Right ventricle myocardium inferior (tissue), 1 donor: ENCODE data around the gene GIMD1. TPM values are rescaled to one million over a fixed set of nuclear protein-coding genes. Genes with fewer than 3 reads are reported as not detected.
"Not testable (repeated sequence)": the region's sequence is repeated elsewhere in the genome, so short reads cannot be mapped to it uniquely, and the experiment has no call there.

Experiments
- ATAC-seq: fragments of 200-7000 bp; cut with Tn5 transposase; one replicate; pipeline ENCODE4 v1.9.1; 2020; ENCODE audit warnings: mild to moderate bottlenecking, moderate library complexity
- DNase-seq: peaks from one replicate; pipeline ENCODE4 v3.0.0; 2021; ENCODE audit errors: missing footprints
- intact Hi-C: fragments of 100-400 bp; cut with DNase I; formaldehyde crosslinking; loops from one replicate; pipeline ENCODE4 v1.11.0; 2022
- long read RNA-seq: library from polyadenylated mRNA; unstranded; transcript quantifications from one replicate; pipeline ENCODE4 v2.0.0, GENCODE V29; 2021
- total RNA-seq: library from RNA; stranded (reverse); fragmentation: NEBNext Ultra II Directional; extraction: Animal tissue kit (Norgen Biotek cat#: 25700); gene quantifications from one replicate; pipeline ENCODE4 v1.2.1, GENCODE V29; 2021
- donor health status: DM: no; HTN: yes; CAD: no; lungs with severe emphysema.

GIMD1 gene
- total RNA-seq = not detected
- long read RNA-seq = 0 reads

DNA sequence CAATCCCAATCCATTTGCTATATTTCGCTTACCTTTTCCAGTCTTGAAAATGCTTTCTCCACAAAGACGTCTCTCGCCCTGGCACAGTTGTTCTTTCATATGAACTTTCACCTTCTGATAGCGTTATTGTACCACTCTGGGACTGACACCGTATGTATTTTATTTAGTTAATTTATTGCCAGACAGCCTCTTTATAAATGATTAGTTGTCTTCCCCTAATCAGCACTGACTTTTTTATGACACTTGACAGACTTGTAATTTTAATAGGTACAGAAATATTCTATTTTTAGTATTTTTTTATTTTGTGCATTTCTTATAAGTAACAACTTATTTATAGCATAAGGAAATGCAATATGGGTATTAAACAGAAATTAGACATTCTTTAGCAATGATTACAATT lies at the start of gene GIMD1:
Gene GIMD1 (minus strand): TSS at position 101 of the 400 bp plus-strand sequence. CDS start 1,343 bp downstream, outside the sequence.
- intact Hi-C loops = loop anchor here (5.0 kb wide), 2 partner anchors 51 to 134 kb away; partner anchors contain the start of genes AIMP1 and TBCK
- ATAC-seq (no peak), DNase-seq (no peak)

DNA sequence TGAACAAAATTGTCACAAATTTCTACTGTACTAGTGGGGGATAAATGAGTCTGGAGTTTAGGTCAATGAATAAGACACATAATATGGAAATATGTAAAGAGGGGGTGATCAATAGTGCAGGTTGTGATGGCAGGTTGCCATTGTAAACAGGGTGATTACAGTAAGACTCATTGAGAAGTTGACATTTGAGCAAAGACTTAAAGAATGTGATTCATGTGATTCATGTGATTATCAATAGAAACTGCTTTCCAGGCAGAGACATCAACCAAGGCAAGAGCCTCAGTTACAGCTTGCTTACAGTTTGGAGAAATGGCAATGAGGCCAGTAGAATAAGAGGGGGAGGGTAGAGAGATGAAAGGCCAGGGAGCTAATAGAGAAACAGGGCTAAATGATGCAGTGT lies 45.8 kb upstream of the GIMD1 start:
- no peak for DNase-seq
- ATAC-seq = no peak

DNA sequence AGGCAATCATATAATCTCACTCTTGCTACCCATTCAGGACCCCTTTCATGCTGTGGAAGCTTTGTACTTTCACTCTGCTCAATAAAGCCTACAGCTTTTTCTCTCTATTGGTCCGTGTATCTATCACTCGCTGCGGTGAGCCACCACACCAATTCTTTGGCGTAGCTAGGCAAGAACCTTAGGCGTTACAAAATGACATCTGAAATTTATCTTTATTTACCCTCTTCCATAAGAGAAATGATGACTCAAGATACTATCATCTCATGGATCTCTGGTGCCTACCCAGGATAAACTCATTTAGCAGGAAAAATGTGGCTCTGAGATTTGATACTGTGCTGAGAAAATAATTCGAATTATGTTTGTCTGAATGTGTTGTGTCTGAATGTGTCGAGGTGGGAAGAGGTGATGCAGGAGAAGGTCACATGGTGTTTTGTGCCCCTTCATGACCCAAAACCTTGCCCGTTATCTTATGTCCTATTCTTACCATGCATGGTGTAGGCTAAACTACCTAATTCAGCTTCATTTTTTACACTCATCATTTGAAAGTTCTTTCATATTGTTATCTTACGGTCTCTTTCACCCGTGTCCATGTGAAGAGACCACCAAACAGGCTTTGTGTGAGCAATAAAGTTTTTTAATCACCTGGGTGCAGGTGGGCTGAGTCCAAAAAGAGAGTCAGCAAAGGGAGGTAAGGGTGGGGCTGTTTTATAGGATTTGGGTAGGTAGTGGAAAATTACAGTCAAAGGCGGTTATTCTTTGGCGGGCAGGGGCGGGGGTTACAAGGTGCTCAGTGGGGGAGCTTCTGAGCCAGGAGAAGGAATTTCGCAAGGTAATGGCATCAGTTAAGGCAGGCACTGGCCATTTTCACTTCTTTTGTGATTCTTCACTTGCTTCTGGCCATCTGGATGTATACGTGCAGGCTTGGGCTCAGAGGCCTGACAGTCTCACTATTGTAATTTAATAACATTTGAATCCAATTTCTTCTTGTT lies 41.6 kb upstream of the GIMD1 start:
- no peak for DNase-seq
- intact Hi-C loops = no loop called here
- no peak for ATAC-seq

More for the DNA sequence above, 45.8 kb upstream of the GIMD1 start:
- intact Hi-C loops = no loop called here

DNA sequence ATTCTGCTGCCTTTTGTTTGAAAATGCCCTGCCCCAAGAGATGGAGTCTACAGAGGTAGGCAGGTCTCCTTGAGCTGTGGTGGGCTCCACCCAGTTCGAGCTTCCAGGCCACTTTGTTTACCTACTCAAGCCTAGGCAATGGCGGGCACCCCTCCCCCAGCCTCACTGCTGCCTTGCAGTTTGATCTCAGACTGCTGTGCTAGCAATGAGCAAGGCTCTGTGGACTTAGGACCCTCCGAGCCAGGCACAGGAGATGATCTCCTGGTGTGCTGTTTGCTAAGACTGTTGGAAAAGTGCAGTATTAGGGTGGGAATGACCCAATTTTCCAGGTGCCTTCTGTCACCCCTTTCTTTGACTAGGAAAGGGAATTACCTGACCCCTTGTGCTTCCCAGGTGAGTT lies 39.4 kb upstream of the GIMD1 start:
- intact Hi-C loops, ATAC-seq, DNase-seq: not testable (repeated sequence)

DNA sequence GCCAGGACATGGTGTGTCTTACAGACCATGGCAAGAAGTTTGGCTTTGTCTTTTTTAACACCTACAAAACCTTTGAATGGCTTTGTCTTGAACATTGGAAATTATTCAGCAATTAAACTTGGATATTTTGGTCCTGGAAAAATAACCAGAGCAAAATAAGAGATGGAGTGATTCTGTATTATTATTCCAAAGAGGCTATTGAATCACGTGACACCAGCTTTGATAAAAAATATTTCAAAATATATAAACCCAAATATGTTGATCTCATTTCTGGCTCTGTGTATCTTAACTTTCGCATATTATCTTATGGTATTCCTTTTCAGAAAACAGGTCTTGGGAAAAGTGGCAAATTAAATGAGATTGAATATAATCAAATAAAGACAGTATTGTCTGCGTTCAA lies 32.6 kb upstream of the GIMD1 start:
- DNase-seq (no peak), ATAC-seq (no peak)
- intact Hi-C loops = no loop called here

DNA sequence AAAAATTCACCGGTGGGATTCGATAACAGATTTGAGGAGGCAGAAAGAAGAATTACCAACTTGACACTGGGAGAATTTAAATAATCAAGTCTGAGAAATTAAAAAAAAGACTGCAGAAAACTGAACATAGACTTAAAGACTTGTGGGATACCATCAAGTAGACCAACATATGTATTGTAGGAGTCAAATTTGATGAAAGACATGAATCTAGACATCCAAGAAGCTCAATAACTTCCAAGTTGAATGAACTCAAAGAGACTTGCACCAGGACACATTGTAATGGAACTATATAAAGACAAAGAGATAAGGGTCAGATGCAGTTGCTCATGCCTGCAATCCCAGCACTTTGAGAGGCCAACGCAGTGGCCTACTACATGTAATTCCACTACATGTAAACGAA lies 30.3 kb upstream of the GIMD1 start:
- DNase-seq, intact Hi-C loops, ATAC-seq: not testable (repeated sequence)

DNA sequence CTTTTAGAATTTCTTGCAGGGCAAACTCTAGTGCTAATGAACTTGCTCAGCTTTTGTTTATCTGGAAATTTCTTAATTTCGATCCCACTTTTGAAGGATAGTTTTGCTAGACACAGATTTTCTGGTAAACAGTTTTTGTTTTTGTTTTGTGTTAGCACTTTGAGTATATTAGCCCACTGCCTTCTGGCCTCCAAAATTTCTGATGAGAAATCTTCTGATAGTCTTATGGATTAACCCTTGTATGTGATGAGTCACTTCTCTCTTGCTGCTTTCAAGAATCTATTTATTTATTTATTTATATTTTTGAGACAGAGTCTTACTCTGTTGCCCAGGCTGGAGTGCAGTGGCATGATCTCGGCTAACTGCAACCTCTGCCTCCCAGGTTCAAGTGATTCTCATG lies 27.0 kb upstream of the GIMD1 start:
- intact Hi-C loops = no loop called here
- DNase-seq = no peak
- no peak for ATAC-seq

DNA sequence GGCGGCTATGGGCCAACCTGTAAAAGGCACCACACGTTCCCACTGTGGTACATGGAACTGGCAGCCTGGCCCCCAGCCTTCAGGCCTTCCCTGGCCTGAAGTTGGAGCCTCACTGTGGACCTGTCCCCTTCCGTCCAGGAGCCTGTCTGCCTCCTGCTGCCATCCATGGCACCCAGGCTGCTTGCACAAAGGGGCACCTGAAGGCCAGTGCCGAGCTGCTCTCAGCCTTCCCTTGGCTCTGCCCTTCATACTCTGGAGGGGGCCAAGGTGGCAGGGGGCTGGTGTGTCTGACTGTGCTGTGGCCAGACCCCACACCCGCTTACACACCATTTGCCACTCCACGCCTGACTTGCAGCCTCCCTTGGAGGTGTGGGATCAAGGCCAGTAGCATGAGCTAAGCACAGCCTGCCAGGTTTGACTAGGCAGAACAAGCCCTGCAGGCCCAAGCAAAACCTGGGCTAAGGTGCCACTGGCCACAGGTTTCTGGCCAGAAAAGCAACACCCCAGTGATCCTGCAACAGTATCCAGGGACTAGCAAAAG lies 17.3 kb upstream of the GIMD1 start:
- intact Hi-C loops = no loop called here
- DNase-seq = no peak
- no peak for ATAC-seq

DNA sequence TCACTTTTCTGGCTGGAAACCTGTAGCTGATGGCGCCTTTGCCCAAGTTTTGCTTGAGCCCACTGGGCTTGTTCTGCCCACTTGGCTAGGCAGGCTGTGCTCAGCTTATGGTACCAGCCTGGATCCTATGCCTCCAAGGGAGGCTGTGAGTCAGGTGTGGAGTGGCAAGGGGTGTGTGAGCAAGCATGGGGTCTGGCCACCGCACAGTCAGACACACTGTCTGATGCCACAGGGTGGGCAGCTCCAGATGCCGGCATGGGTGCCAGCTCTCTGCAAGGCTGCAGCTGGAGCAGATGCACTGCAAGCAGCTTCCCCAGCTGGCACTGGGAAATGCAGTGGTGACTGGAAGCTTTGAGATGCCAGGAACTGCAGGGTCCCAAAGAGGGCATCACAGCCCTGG lies 16.3 kb upstream of the GIMD1 start:
- no peak for DNase-seq
- no peak for ATAC-seq
- intact Hi-C loops = no loop called here

DNA sequence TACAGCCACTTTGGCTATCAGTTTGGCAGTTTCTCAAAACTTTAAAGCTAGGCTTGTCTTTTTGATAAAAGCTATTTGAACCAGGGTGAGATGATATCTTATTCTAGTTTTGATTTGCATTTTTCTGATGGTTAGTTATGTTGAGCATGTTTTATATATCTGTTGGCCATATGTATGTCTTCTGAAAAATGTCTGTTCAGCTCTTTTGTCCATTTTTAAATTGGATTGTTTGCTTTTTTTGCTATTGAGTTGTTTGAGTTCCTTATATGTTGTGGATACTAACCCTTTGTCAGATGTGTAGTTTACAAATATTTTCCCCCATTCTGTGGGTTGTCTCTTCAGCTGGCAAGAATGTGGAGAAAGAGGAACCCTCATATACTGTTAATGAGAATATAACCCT lies 11.6 kb upstream of the GIMD1 start:
- ATAC-seq (no peak), DNase-seq (no peak)
- intact Hi-C loops = no loop called here

DNA sequence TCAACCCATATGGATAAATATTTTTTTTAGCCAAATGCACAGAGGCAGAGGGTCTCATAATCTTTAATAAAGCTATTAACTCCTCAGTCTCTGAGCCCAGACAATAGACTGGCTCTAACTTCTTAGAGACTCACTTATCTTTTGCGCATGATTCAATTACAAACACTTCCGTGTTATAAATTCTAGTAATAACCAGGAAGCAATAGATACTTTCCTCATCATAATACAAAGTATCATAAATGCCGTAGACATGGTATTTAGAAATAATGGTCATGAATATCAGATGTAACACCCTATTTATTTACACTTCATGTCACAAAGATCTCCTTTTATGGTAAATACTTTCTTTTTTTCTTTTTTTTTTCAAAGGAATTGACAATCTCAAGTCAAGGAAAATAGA lies 4.4 kb upstream of the GIMD1 start:
- DNase-seq (no peak), ATAC-seq (no peak)
- intact Hi-C loops = no loop called here

DNA sequence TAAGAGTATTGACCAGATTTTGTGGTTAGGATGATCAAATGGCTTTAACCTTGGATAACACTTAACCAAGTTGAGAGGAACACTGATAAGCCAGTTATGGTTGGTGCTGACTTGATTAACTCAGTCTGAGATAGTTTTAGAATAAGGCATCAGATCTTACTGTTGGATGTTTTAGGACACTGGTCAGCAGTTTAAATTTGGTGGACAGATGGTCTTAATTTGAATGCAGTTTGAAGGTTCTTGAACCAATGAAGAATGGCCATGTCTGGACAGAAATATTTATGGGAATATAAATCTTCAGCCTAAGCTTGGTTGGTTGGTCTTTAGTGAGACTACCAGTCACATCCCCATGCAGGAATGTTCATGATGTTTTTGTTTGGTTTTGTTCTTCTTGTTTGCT lies 2.6 kb upstream of the GIMD1 start:
- intact Hi-C loops = no loop called here
- DNase-seq = no peak

DNA sequence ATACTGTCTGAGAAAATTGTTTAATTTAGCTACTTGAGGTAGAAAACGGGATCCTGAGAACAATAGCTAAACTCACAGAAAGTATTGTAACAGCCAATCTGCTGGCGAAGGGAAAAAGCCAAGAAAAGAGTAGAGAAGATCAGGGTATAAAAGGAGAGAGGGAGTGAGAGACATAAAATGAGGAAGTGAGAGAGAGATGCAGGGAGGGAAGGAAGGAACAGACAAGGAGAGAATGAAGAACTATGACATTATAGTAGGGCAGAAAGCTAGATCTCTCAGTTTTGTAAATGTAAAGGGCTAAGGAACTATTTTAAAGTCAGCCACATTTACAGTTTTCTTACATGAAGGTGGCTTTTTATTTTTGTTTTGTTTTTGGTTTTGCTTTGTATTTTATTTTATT lies 1.6 kb upstream of the GIMD1 start:
- intact Hi-C loops = no loop called here
- ATAC-seq (no peak), DNase-seq (no peak)

More for the DNA sequence above, 2.6 kb upstream of the GIMD1 start:
- ATAC-seq = no peak

DNA sequence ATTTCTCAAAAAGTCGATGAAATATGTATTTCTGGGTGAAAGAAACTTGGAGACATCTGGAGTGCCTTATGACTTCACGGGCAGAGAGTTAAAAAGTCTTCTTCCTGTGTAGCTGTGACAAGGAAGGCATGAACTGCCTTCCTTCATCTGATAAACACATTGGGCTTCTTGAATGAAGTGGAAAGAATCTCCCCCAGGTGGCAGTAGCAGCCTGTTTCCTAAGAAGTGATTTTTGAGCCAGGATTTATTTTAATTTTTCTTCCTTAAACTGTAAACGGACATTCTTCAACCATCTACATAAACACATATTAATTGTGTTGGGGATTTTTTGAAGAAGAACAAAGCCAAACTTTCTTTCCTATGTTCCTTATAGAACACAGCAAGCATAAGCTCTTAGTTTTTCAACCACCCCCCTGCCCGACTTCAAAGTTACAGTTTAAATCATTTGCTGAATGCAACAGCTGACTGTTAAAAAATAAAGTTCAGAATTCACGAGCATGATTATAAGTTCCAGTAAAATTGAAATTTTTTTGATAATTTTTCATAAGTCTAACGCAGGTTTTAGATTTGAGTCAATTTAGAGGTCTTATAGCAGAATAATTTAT lies 980 bp upstream of the GIMD1 start:
- intact Hi-C loops = loop anchor here (5.0 kb wide), 2 partner anchors 52 to 133 kb away; partner anchors contain the start of genes AIMP1 and TBCK
- DNase-seq (no peak), ATAC-seq (no peak)

DNA sequence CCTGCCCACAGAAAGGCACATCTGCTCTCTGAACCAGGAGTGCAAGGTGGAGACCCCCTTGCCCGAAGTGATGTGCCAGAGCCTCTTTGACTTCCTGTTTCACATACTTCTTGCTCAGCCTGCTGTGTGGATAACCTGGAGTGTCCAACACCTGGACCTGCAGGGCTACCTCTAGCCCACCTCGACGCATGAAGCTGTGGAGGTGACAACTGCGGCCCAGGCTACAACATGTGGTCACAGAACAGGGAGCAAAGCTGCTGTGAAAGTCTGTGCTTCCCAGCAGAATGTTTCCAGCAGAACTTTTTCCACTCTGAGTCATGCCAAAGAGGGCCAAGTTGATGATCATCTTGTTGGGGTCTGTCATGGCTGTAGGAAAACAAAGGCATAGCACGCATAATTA lies 1.5 kb downstream of the GIMD1 start:
- intact Hi-C loops = loop anchor here (5.0 kb wide), 2 partner anchors 50 to 135 kb away; partner anchors contain the start of genes AIMP1 and TBCK
- ATAC-seq (no peak), DNase-seq (no peak)

DNA sequence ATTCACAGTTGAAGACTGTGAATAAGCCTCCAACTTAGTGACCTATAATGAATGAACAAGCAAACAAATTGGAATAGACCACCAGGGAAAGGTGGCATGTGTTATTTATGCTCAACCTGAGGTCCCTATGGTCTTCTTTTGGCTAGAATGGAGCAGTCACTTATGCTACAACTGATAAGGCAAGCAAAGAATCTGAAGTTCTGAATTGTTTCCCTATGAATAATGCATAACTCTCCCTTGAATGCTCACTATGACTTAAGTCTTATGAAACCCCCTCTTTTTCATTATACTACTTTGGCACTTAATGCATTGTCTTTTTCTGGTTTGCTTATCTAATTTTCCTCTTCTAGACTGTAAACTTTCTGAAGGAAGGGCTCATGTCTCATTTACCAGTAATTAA lies 2.6 kb downstream of the GIMD1 start:
- DNase-seq = no peak
- intact Hi-C loops = loop anchor here (5.0 kb wide), 2 partner anchors 49 to 136 kb away; partner anchors contain the start of genes AIMP1 and TBCK
- ATAC-seq = no peak

DNA sequence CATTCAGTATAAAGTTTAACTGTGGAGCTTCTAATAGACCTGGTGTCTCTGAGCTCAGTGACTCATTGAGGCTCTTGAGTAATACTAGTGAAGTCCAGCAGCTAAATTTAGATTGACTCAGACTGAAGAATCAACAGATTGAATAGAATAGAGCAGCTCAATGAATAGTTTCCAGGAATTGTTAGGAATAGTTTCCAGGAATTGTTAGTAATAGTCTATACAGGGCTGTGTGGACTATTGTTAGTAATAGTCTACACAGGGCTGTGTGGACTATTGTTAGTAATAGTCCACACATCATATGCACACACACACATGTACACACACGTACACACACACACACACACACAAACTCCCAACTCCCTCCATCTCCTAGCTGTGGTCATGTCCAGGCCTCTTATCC lies 3.0 kb downstream of the GIMD1 start:
- DNase-seq = no peak
- intact Hi-C loops = loop anchor here (5.0 kb wide), 2 partner anchors 48 to 137 kb away; partner anchors contain the start of genes AIMP1 and TBCK
- peak; percentile 56 for ATAC-seq

DNA sequence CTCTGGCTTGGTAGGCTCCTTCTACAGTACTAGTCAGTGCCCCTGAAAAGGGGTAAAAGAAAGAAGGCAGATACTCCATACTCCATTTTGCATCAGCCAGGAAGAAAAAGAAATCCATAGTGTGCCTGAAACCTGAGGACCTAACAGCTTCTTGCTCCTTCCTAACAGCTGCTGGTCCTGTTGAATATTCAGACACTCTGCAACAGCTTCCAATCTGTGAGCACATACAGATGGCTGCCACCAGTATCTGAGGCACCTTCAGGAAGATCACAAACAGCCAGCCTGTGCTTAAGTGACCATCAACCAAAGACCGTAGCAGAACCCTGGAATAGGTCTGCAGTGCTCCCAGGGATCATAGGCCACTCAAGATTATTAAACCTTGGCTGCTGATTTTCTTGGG lies 4.3 kb downstream of the GIMD1 start:
- DNase-seq (no peak), ATAC-seq (no peak)
- intact Hi-C loops = no loop called here

DNA sequence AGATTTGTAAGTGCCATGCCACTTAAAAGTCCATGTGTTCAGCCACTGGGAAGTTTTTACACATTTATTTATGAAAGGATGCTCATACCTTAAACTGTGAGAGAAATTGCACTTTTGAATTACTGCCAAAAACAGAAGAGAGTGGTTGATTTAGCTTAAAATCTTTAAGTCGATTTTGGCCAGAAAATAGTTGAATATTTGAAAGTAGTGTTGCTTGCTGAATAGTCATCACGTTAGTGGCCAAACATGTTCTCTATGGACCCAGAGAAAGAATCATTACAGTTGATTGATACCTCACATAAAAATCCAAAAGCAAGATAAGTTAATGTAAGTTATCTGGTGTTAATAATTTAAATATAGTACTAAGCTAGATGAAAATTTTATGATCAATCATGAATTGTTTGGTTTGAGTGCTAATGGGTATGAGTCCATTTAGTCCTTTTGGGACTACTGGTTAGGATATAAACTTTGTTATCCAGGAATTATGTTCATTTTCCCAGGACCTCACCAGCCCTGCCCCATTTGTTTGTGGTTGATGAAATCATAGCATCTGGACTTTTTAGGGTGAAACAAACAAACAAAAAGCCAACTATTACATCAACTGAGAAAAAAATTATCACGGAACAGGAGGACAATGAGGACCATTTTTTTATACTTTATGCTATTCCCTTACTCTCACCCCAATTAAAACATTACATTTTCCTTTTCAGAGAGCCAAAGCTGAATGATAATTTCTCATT lies 6.3 kb downstream of the GIMD1 start:
- ATAC-seq = no peak
- intact Hi-C loops = no loop called here

More for the DNA sequence above, 6.3 kb downstream of the GIMD1 start:
- no peak for DNase-seq
